ENCODE data around the gene CCNL1.

CCNL1 gene

GRCh38 chr3:157098823-157099185 is 61.1 kb downstream of the CCNL1 start:
- TF ChIP-seq, protein P1, sequence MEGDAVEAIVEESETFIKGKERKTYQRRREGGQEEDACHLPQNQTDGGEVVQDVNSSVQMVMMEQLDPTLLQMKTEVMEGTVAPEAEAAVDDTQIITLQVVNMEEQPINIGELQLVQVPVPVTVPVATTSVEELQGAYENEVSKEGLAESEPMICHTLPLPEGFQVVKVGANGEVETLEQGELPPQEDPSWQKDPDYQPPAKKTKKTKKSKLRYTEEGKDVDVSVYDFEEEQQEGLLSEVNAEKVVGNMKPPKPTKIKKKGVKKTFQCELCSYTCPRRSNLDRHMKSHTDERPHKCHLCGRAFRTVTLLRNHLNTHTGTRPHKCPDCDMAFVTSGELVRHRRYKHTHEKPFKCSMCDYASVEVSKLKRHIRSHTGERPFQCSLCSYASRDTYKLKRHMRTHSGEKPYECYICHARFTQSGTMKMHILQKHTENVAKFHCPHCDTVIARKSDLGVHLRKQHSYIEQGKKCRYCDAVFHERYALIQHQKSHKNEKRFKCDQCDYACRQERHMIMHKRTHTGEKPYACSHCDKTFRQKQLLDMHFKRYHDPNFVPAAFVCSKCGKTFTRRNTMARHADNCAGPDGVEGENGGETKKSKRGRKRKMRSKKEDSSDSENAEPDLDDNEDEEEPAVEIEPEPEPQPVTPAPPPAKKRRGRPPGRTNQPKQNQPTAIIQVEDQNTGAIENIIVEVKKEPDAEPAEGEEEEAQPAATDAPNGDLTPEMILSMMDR (IDR thresholded peaks at IDR 0.05; ENCODE audit: control insufficient read depth, extremely low read depth, insufficient read depth) = no peak
- no peak overlapping the region for H3K4me3 ChIP-seq (ENCODE audit: low read depth, low read length)
- DNase-seq (ENCODE audit: low read depth) = no peak

- TF ChIP-seq, protein P1 (IDR thresholded peaks at IDR 0.05; ENCODE audit: control insufficient read depth, extremely low read depth, insufficient read depth) = no peak
- no peak overlapping the region for H3K4me3 ChIP-seq (ENCODE audit: low read depth, low read length)
These were observed 61.7 kb downstream of the CCNL1 start for GRCh38 chr3:157098121-157098822.

More at GRCh38 chr3:157098121-157098822, 61.7 kb downstream of the CCNL1 start:
- DNase-seq (ENCODE audit: low read depth) = no peak
